GM12878 (cell line): ENCODE results near the gene TET1. TPM values are rescaled to one million over a fixed set of nuclear protein-coding genes. Genes with fewer than 3 reads are reported as not detected.

Source experiments
- ATAC-seq: fragments of 200-7000 bp; cut with Tn5 transposase; 3 replicates; pipeline ENCODE4 v1.9.1; 2020; ENCODE audit warnings: mild to moderate bottlenecking, moderate library complexity
- BruUV-seq: library from RNA; stranded (reverse); fragments of 400-500 nt; replicated peaks from 2 replicates; lab custom pipeline; 2021; lab: Mats Ljungman, UMichigan
- CTCF ChIA-PET: fragments of 300-600 bp; sonication (Branson Sonifier 250); formaldehyde crosslinking; extraction: SDS; loops from one replicate; lab custom pipeline; 2021; ENCODE audit warnings: inconsistent platforms; lab: Yijun Ruan, JAX
- POLR2A ChIA-PET: fragments of 350-600 bp; formaldehyde crosslinking; extraction: SDS; loops from one replicate; lab custom pipeline; 2021; ENCODE audit warnings: inconsistent platforms; lab: Charles Lee
- RAD21 ChIA-PET: fragments of 300-600 bp; sonication (Branson Sonifier 250); formaldehyde crosslinking; loops from one replicate; lab custom pipeline; 2023; ENCODE audit warnings: antibody characterized with exemption; ENCODE audit not compliant: unreplicated experiment; lab: Charles Lee
- SMC1A ChIA-PET: fragments of 300-600 bp; sonication (Branson Sonifier 250); formaldehyde crosslinking; loops from one replicate; lab custom pipeline; 2023; ENCODE audit not compliant: unreplicated experiment, uncharacterized antibody; lab: Charles Lee
- DNase-seq: peaks from one replicate; pipeline ENCODE4 v3.0.0-alpha.2; 2011; ENCODE audit warnings: low read depth, low spot score
- FAIRE-seq: peaks from 3 replicates; lab custom pipeline; 2011; peaks lifted over from hg19 to GRCh38; lab: Jason Lieb, UNC
- H2AFZ ChIP-seq: 2 replicates; pipeline ENCODE4 v1.6.0; 2011; ENCODE audit warnings: low read depth, low read length, control low read depth; ENCODE audit not compliant: control insufficient read depth
- H3K27ac ChIP-seq: 2 replicates; pipeline ENCODE4 v1.5.1; 2011; ENCODE audit warnings: control low read depth; ENCODE audit not compliant: control insufficient read depth, insufficient read depth
- H3K27me3 ChIP-seq, 2 experiments: replicated peaks in 1 of 2; 2 replicates each; pipeline versions ENCODE4 v1.6.0 to v1.6.1; 2011; ENCODE audit warnings: low read length in 1 of 2; ENCODE audit not compliant: control insufficient read depth in 2 of 2, insufficient read depth in 2 of 2
- H3K36me3 ChIP-seq, 2 experiments: 2 replicates each; pipeline ENCODE4 v1.5.1; 2011; ENCODE audit warnings: low read length in 1 of 2; ENCODE audit not compliant: control insufficient read depth in 2 of 2, insufficient read depth in 2 of 2
- H3K4me1 ChIP-seq: 2 replicates; pipeline ENCODE4 v1.6.1; 2011; ENCODE audit warnings: mild to moderate bottlenecking, low read length, moderate library complexity, mixed read lengths; ENCODE audit not compliant: control insufficient read depth, insufficient read depth
- H3K4me2 ChIP-seq: 2 replicates; pipeline ENCODE4 v1.6.0; 2011; ENCODE audit warnings: control low read depth; ENCODE audit not compliant: control insufficient read depth, insufficient read depth
- H3K4me3 ChIP-seq: fragments of 200-600 bp; sonication (generic); 2 replicates; pipeline ENCODE4 v1.5.1; 2016
- H3K79me2 ChIP-seq: 2 replicates; pipeline ENCODE4 v1.6.0; 2011; ENCODE audit warnings: low read length; ENCODE audit not compliant: control insufficient read depth, insufficient read depth
- H3K9ac ChIP-seq: 2 replicates; pipeline ENCODE4 v1.8.0; 2011; ENCODE audit warnings: low read length, control low read depth, mixed read lengths; ENCODE audit not compliant: control insufficient read depth, insufficient read depth
- H3K9me3 ChIP-seq: replicated peaks from 3 replicates; pipeline ENCODE4 v1.5.1; 2011; ENCODE audit warnings: mild to moderate bottlenecking, low read length; ENCODE audit not compliant: control insufficient read depth, insufficient read depth
- H4K20me1 ChIP-seq: 2 replicates; pipeline ENCODE4 v1.6.0; 2011; ENCODE audit not compliant: control insufficient read depth, insufficient read depth
- CREB1 ChIP-seq: IDR thresholded peaks from 2 replicates; pipeline ENCODE4 v1.6.1; 2012; ENCODE audit warnings: low read depth, mild to moderate bottlenecking, inconsistent platforms
- E4F1 ChIP-seq: fragments of 450-650 bp; IDR thresholded peaks from 2 replicates; pipeline ENCODE4 v1.6.1; 2018; ENCODE audit warnings: borderline replicate concordance, mild to moderate bottlenecking; ENCODE audit not compliant: partially characterized antibody
- POLR2AphosphoS2 ChIP-seq: IDR thresholded peaks from 2 replicates; pipeline ENCODE4 v1.6.1; 2011; ENCODE audit warnings: low read depth, mild to moderate bottlenecking, low read length, improper control_type of control experiment, moderate library complexity
- ZBED1 ChIP-seq: IDR thresholded peaks from 2 replicates; pipeline ENCODE4 v1.6.1; 2016; ENCODE audit warnings: borderline replicate concordance
- WGBS: methylation state at CpG from one replicate; pipeline ENCODE4 v1.1.6; 2016; ENCODE audit warnings: low lambda C conversion rate; ENCODE audit not compliant: insufficient replicate concordance, insufficient coverage; ENCODE audit errors: missing lambda C conversion rate; 5-methylcytosine and 5-hydroxymethylcytosine counted together
- in situ Hi-C: fragments of 300-500 bp; cut with MboI; formaldehyde crosslinking; loops from 9 replicates; pipeline ENCODE4 v1.14.3; 2018; ENCODE audit warnings: mixed read lengths
- intact Hi-C: fragments of 100-400 bp; cut with micrococcal nuclease; formaldehyde crosslinking; loops from one replicate; pipeline ENCODE4 v1.14.2; 2022; ENCODE audit not compliant: unreplicated experiment
- polyA plus RNA-seq, 11 experiments: library from polyadenylated mRNA; depleted of rRNA in 4 of 11; unstranded in 6 of 11; stranded (reverse) in 5 of 11; fragments of >200 nt; fragmentation: Nextera tagmentation in 4 of 11; fragmentation: Illumina TruSeq in 1 of 11; extraction: Ambion mirVana in 4 of 11; extraction: Trizol in 1 of 11; gene quantifications; 1 replicate in 1 of 11; 2 replicates in 10 of 11; pipeline versions ENCODE4 v1.2.1 to v1.2.3, GENCODE V29; 2011 to 2016; ENCODE audit warnings: inconsistent platforms in 2 of 11, missing spikeins in 2 of 11, low read depth in 1 of 11
- total RNA-seq, 4 experiments: library from RNA; depleted of rRNA in 3 of 4; stranded (reverse); fragments of >200 nt in 3 of 4; fragmentation: Illumina TruSeq in 1 of 4; extraction: Trizol in 1 of 4; gene quantifications; 2 replicates each; pipeline versions ENCODE4 v1.2.1 to v1.2.3, GENCODE V29; 2013 to 2021

Gene TET1
- total and polyA plus RNA-seq, 10 of the 15 experiments (the other 5 are each of a cell fraction or from before 2014, with no cell fraction given) = 0.22 to 1.4 (median 0.60) TPM

- Histone ChIP-seq H3K4me2 (no peak overlapping the region), H3K9ac (no peak overlapping the region)
- TF ChIP-seq ZBED1 (no peak), POLR2AphosphoS2 (no peak), CREB1 (no peak), E4F1 (no peak)
- TF ChIP-seq, all 136 proteins: peak for 0
- FAIRE-seq (no peak), DNase-seq (no peak), ATAC-seq (no peak)
- H3K79me2 ChIP-seq = no peaks in the 10 kb centered on the region
- no peaks in the 10 kb centered on the region for H4K20me1 ChIP-seq
- POLR2A ChIA-PET = interaction anchor here (0.5 to 0.7 kb wide), 2 partner anchors 19 to 403 kb away, joined by 3 to 6 read pairs; no protein-coding TSS in a partner anchor
- CTCF ChIA-PET = interaction anchor here (0.7 kb wide), 1 partner anchor 652 kb away, joined by 3 read pairs; no protein-coding TSS in a partner anchor
- H3K27me3 ChIP-seq = no peaks in the 10 kb centered on the region
- WGBS = 81% methylated on average over 4 of the region's 4 CpGs
- no TSS peak for BruUV-seq
- H3K36me3 ChIP-seq = no peaks in the 10 kb centered on the region
- no peak overlapping the region for H3K4me3 ChIP-seq
- H2AFZ ChIP-seq = no peak overlapping the region
- H3K27ac ChIP-seq = no peak overlapping the region
- H3K4me1 ChIP-seq = no peaks in the 10 kb centered on the region
- H3K9me3 ChIP-seq = no peaks in the 10 kb centered on the region
- SMC1A ChIA-PET = interaction anchor here (0.7 kb wide), 1 partner anchor 20 kb away, joined by 3 read pairs; no protein-coding TSS in a partner anchor
- intact Hi-C loops (no loop called here), in situ Hi-C loops (no loop called here)
- RAD21 ChIA-PET = no interaction called here
Measured at GRCh38 chr10:68668972-68669371, 108.8 kb downstream of the TET1 start.
